Measurements from ENCODE around the gene ATP1A1.

The ATP1A1 gene

DNA sequence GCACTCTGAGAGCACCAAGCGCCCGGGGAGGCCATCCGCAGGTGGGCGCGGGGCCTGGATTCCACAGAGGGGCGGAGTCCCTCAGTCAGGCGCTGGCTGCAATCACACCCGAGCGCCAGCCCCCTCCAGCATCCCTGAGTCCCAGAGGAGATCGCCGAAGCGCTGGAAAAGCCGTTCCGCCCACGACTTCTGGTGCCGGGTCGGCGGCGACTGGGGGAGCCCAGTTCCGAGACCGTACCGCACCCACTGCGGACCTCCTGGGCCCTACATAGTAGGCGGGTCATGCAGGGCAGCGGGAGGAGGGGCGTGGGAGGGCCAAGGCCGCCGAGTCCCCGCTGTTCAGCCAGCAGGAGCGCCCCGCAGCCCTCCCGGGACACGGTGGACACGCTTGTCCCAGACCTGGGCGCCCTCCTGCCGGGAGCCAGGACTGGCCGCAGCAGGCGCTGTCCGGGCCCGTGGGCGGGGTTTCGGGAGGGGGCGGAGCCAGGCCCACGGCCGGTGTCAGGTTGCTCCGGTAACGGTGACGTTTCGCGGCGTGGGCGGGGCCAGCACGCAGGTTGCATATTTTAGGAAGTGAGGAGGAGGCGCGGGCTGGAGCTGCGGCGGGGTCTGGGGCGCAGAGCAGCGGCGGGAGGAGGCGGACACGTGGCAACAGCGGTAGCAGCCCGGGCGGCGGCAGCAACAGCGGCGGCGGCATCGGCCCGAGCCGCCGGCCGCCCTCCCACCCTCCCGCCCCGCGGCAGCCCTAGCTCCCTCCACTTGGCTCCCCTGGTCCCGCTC lies at the start of gene ATP1A1:
Gene ATP1A1, plus strand, starts transcription at position 594 of the 780 bp plus-strand sequence. CDS start 268 bp downstream, outside the sequence.
- peak; percentile 94 for DNase-seq (ENCODE audit: low read depth)
- TF ChIP-seq, protein P1, sequence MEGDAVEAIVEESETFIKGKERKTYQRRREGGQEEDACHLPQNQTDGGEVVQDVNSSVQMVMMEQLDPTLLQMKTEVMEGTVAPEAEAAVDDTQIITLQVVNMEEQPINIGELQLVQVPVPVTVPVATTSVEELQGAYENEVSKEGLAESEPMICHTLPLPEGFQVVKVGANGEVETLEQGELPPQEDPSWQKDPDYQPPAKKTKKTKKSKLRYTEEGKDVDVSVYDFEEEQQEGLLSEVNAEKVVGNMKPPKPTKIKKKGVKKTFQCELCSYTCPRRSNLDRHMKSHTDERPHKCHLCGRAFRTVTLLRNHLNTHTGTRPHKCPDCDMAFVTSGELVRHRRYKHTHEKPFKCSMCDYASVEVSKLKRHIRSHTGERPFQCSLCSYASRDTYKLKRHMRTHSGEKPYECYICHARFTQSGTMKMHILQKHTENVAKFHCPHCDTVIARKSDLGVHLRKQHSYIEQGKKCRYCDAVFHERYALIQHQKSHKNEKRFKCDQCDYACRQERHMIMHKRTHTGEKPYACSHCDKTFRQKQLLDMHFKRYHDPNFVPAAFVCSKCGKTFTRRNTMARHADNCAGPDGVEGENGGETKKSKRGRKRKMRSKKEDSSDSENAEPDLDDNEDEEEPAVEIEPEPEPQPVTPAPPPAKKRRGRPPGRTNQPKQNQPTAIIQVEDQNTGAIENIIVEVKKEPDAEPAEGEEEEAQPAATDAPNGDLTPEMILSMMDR (IDR thresholded peaks at IDR 0.05; ENCODE audit: low read depth, low read length): no peak
- TF ChIP-seq MAX (IDR thresholded peaks at IDR 0.05; ENCODE audit: low read depth, low read length) (peak; percentile 93), MYC (IDR thresholded peaks at IDR 0.05; ENCODE audit: low read depth, low read length) (peak; percentile 94), POLR2A (IDR thresholded peaks at IDR 0.05; ENCODE audit: extremely low read depth, insufficient read length) (peak; percentile 86)
- peak within 1 kb of the TSS; percentile 78 for H3K4me3 ChIP-seq (ENCODE audit: low read depth, low read length)

- H3K4me3 ChIP-seq (ENCODE audit: low read depth, low read length): no peak overlapping the region
- no peak for TF ChIP-seq MYC (IDR thresholded peaks at IDR 0.05; ENCODE audit: low read depth, low read length)
- no peak for TF ChIP-seq MAX (IDR thresholded peaks at IDR 0.05; ENCODE audit: low read depth, low read length)
- TF ChIP-seq, protein P1 (IDR thresholded peaks at IDR 0.05; ENCODE audit: low read depth, low read length): no peak
- no peak for TF ChIP-seq POLR2A (IDR thresholded peaks at IDR 0.05; ENCODE audit: extremely low read depth, insufficient read length)
- DNase-seq (ENCODE audit: low read depth): no peak
Observed at GRCh38 chr1:116323491-116323890, 49.6 kb upstream of the ATP1A1 start.

DNA sequence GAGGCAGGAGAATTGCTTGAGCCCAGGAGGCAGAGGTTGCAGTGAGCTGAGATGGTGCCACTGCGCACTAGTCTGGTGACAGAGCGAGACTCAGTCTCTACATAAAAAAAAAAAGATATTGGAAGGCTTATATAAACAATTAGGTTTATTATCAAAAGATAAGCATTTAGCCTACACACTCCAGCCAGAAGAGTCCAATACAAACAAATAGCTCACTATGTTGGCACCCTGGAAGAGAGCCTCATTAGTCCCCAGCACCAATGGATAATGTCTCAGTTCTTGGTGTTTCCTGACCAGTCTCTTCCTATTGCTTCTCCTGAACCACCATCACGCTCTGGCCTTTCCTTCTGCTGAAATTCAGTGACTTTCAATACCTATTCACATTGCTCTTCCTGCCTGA lies 48.6 kb upstream of the ATP1A1 start:
- TF ChIP-seq MAX (IDR thresholded peaks at IDR 0.05; ENCODE audit: low read depth, low read length) (no peak), POLR2A (IDR thresholded peaks at IDR 0.05; ENCODE audit: extremely low read depth, insufficient read length) (no peak), MYC (IDR thresholded peaks at IDR 0.05; ENCODE audit: low read depth, low read length) (no peak)
- TF ChIP-seq, protein P1 (IDR thresholded peaks at IDR 0.05; ENCODE audit: low read depth, low read length): no peak
- H3K4me3 ChIP-seq (ENCODE audit: low read depth, low read length): no peak overlapping the region
- no peak for DNase-seq (ENCODE audit: low read depth)

GRCh38 chr1:116325104-116325503 lies 47.9 kb upstream of the ATP1A1 start:
- DNase-seq (ENCODE audit: low read depth): no peak
- no peak overlapping the region for H3K4me3 ChIP-seq (ENCODE audit: low read depth, low read length)
- TF ChIP-seq, protein P1 (IDR thresholded peaks at IDR 0.05; ENCODE audit: low read depth, low read length): no peak
- no peak for TF ChIP-seq MYC (IDR thresholded peaks at IDR 0.05; ENCODE audit: low read depth, low read length)
- no peak for TF ChIP-seq POLR2A (IDR thresholded peaks at IDR 0.05; ENCODE audit: extremely low read depth, insufficient read length)
- TF ChIP-seq MAX (IDR thresholded peaks at IDR 0.05; ENCODE audit: low read depth, low read length): no peak

DNA sequence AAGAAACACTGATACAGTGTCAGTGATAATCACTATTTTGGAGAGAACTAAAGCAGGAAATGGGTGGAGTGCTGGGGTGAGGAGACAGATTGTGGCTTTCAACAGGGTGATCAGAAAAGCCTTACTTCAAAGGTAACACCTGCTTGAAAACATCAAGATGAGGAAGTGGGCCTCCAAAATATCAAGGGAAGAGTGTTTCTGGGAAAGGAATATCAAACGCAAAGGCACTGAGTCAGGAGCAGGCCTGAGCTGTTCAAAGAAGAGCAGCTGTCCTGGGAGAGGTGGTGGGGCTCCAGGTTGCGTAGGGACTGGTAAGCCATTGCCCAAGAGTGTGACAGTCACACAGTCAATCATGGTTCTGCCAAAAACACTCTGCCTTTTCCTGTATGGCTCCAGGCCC lies 47.1 kb upstream of the ATP1A1 start:
- DNase-seq (ENCODE audit: low read depth): no peak
- no peak overlapping the region for H3K4me3 ChIP-seq (ENCODE audit: low read depth, low read length)
- TF ChIP-seq POLR2A (IDR thresholded peaks at IDR 0.05; ENCODE audit: extremely low read depth, insufficient read length): no peak
- TF ChIP-seq MYC (IDR thresholded peaks at IDR 0.05; ENCODE audit: low read depth, low read length): no peak
- TF ChIP-seq, protein P1 (IDR thresholded peaks at IDR 0.05; ENCODE audit: low read depth, low read length): no peak
- no peak for TF ChIP-seq MAX (IDR thresholded peaks at IDR 0.05; ENCODE audit: low read depth, low read length)
